ENCODE measurements around the gene ITIH4. TPM values are rescaled to one million over a fixed set of nuclear protein-coding genes. Genes with fewer than 3 reads are reported as not detected.

The ITIH4 gene
- total and polyA plus RNA-seq, 2 of the 13 experiments (the other 11 are each of a cell fraction or from before 2014, with no cell fraction given) = 2.7 to 5.3 TPM

DNA sequence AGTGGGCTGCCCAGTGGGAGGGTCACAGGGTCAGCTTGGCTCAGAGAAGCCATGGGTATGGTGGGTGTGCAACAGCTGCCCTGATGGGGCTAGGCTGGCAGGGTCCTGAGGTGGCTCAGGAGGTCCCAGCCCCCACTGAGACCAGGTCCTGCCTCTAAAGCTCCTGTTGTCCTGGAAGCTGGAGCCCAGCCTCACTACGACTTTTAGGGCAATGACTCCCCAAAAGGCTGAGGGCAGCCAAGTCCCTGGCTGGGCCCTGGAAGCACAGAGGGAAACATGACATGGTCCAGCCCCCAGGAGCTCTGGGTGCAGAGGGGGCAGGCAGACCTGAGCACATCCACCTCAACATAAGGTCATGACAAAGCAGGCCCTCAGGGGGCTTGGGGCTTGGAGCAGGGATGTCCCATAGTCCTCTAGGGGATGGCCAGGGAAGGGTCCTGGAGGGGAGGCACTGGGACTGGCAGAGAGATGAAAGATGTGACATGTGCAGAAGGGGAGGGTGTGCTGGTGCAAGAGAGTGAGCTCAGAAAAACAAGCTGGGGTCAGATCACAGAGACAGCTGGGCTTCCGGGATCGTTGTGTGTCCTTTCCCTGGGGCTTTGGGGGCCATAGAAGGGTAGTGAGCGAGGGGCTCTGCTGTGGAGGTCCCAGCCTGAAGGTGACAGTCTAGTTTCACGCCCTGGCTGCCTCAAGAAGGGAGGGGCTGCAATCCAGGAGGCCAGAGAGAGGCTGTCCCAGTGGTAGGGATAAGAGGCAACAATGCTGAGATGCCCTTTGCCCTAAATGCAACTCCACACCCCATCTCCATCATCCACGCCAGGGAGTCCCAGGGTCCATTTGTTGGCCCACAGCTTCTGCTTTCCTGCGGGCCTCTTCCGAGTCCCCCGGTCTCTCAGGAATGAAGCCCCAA, 36.5 kb downstream of the ITIH4 start (continued):
- TF ChIP-seq, protein P1, sequence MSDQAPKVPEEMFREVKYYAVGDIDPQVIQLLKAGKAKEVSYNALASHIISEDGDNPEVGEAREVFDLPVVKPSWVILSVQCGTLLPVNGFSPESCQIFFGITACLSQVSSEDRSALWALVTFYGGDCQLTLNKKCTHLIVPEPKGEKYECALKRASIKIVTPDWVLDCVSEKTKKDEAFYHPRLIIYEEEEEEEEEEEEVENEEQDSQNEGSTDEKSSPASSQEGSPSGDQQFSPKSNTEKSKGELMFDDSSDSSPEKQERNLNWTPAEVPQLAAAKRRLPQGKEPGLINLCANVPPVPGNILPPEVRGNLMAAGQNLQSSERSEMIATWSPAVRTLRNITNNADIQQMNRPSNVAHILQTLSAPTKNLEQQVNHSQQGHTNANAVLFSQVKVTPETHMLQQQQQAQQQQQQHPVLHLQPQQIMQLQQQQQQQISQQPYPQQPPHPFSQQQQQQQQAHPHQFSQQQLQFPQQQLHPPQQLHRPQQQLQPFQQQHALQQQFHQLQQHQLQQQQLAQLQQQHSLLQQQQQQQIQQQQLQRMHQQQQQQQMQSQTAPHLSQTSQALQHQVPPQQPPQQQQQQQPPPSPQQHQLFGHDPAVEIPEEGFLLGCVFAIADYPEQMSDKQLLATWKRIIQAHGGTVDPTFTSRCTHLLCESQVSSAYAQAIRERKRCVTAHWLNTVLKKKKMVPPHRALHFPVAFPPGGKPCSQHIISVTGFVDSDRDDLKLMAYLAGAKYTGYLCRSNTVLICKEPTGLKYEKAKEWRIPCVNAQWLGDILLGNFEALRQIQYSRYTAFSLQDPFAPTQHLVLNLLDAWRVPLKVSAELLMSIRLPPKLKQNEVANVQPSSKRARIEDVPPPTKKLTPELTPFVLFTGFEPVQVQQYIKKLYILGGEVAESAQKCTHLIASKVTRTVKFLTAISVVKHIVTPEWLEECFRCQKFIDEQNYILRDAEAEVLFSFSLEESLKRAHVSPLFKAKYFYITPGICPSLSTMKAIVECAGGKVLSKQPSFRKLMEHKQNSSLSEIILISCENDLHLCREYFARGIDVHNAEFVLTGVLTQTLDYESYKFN (CRISPR knock-in tag; conservative IDR thresholded peaks at IDR 0.05) = peak; percentile 61; the same call in 1 of the 2 replicates
- TF ChIP-seq POLR2G (IDR thresholded peaks at IDR 0.05; ENCODE audit: low read depth, low read length) (no peak), HIC2 (CRISPR knock-in tag; IDR thresholded peaks at IDR 0.05; ENCODE audit: low read depth) (no peak), ZNF713 (CRISPR knock-in tag; IDR thresholded peaks at IDR 0.05) (no peak), POLR2AphosphoS2 (IDR thresholded peaks at IDR 0.05; ENCODE audit: low read depth, low read length) (no peak), TFDP2 (CRISPR knock-in tag; IDR thresholded peaks at IDR 0.05) (0 out of 2 replicates have a peak, but pooled peaks have one; percentile 5), TRIM24 (CRISPR knock-in tag; IDR thresholded peaks at IDR 0.05) (no peak), NR3C1 (CRISPR knock-in tag; IDR thresholded peaks at IDR 0.05) (no peak), SRY (CRISPR knock-in tag; IDR thresholded peaks at IDR 0.05) (no peak), BORCS8-MEF2B (CRISPR knock-in tag; IDR thresholded peaks at IDR 0.05) (no peak; the same call in 1 of the 2 replicates), ZNF777 (CRISPR knock-in tag; IDR thresholded peaks at IDR 0.05) (no peak), TCF12 (IDR thresholded peaks at IDR 0.05) (no peak), TCF12 (CRISPR knock-in tag; IDR thresholded peaks at IDR 0.05) (peak; percentile 73; the same call in 1 of the 2 replicates), ZNF331 (CRISPR knock-in tag; IDR thresholded peaks at IDR 0.05) (no peak), FOXA3 (CRISPR knock-in tag; IDR thresholded peaks at IDR 0.05) (peak; percentile 42; the same call in 1 of the 2 replicates), ZNF605 (CRISPR knock-in tag; IDR thresholded peaks at IDR 0.05) (no peak), DNMT3B (CRISPR knock-in tag; conservative IDR thresholded peaks at IDR 0.05) (no peak; the same call in 1 of the 2 replicates), TBL1XR1 (IDR thresholded peaks at IDR 0.05; ENCODE audit: borderline replicate concordance, low read length, partially characterized antibody) (peak; percentile 8)

Data from HepG2 (cell line).